ENCODE data around the gene PTCSC3. TPM values are rescaled to one million over a fixed set of nuclear protein-coding genes. Genes with fewer than 3 reads are reported as not detected.
A peak's percentile ranks its signal among the peaks of the same experiment; 100 is the strongest.

The PTCSC3 gene
- total and polyA plus RNA-seq, 2 of the 13 experiments (the other 11 are each of a cell fraction or from before 2014, with no cell fraction given) = not detected

GRCh38 chr14:36208690-36209278 lies 32.3 kb upstream of the PTCSC3 start (continued):
- TF ChIP-seq ZBTB14 (CRISPR knock-in tag; IDR thresholded peaks at IDR 0.05) = no peak
- no peak for TF ChIP-seq AHDC1 (CRISPR knock-in tag; IDR thresholded peaks at IDR 0.05; ENCODE audit: borderline replicate concordance)
- no peak for TF ChIP-seq AGO1 (IDR thresholded peaks at IDR 0.05; ENCODE audit: low read depth, low read length, poor library complexity, severe bottlenecking)
- TF ChIP-seq ZNF547 (CRISPR knock-in tag; IDR thresholded peaks at IDR 0.05) = no peak
- TF ChIP-seq FOSL2 (CRISPR knock-in tag; IDR thresholded peaks at IDR 0.05) = peak; percentile 88
- no peak for TF ChIP-seq MAX (IDR thresholded peaks at IDR 0.05)
- TF ChIP-seq ISL2 (CRISPR knock-in tag; IDR thresholded peaks at IDR 0.05) = peak; percentile 99
- no peak for TF ChIP-seq NR1H2 (CRISPR knock-in tag; IDR thresholded peaks at IDR 0.05; ENCODE audit: borderline replicate concordance, low read depth)
- peak; percentile 68; the same call in 1 of the 2 replicates for TF ChIP-seq ZNF362 (CRISPR knock-in tag; IDR thresholded peaks at IDR 0.05; ENCODE audit: borderline replicate concordance)
- TF ChIP-seq YEATS2 (CRISPR knock-in tag; IDR thresholded peaks at IDR 0.05; ENCODE audit: borderline replicate concordance) = no peak; the same call in 1 of the 2 replicates
- no peak for TF ChIP-seq ZUFSP (CRISPR knock-in tag; IDR thresholded peaks at IDR 0.05; ENCODE audit: borderline replicate concordance)
- peak; percentile 53; the same call in 1 of the 2 replicates for TF ChIP-seq TEF (CRISPR knock-in tag; IDR thresholded peaks at IDR 0.05)
- TF ChIP-seq ATRX (CRISPR knock-in tag; IDR thresholded peaks at IDR 0.05; ENCODE audit: borderline replicate concordance) = no peak
- no peak for TF ChIP-seq ZNF704 (CRISPR knock-in tag; IDR thresholded peaks at IDR 0.05; ENCODE audit: borderline replicate concordance)
- no peak for TF ChIP-seq ZNF567 (CRISPR knock-in tag; IDR thresholded peaks at IDR 0.05; ENCODE audit: borderline replicate concordance)

All from HepG2 (cell line).